K562 (cell line): ENCODE results near the gene ACAP3. TPM values are rescaled to one million over a fixed set of nuclear protein-coding genes. Genes with fewer than 3 reads are reported as not detected.

Experiments used
- ATAC-seq: fragments of 200-7000 bp; cut with Tn5 transposase; 3 replicates; pipeline ENCODE4 v1.9.1; 2020; ENCODE audit warnings: moderate library complexity
- BruUV-seq: library from RNA; stranded (reverse); fragments of 400-500 nt; replicated peaks from 2 replicates; lab custom pipeline; 2021; lab: Mats Ljungman, UMichigan
- CTCF ChIA-PET: fragments of 300-600 bp; formaldehyde crosslinking; extraction: SDS; loops from one replicate; lab custom pipeline; 2021; ENCODE audit warnings: low intra/inter-chr PET ratio; lab: Yijun Ruan, JAX
- POLR2A ChIA-PET: fragments of 300-600, 350-650 bp; sonication (Branson Sonifier 250); formaldehyde crosslinking; extraction: SDS; loops from one replicate; lab custom pipeline; 2021; ENCODE audit warnings: antibody characterized with exemption, inconsistent platforms; lab: Yijun Ruan, JAX
- DNase-seq, 4 experiments: peaks; one replicate each; pipeline versions ENCODE4 v3.0.0 to v3.0.0-alpha.2; 2011 to 2018; ENCODE audit warnings: low spot score in 3 of 4, mixed read lengths in 3 of 4; ENCODE audit errors: extremely low read depth in 1 of 4
- FAIRE-seq: peaks from 2 replicates; lab custom pipeline; 2011; peaks lifted over from hg19 to GRCh38; lab: Jason Lieb, UNC
- H2AFZ ChIP-seq: 2 replicates; pipeline ENCODE4 v1.6.0; 2011; ENCODE audit warnings: low read depth, low read length, control low read depth, inconsistent platforms
- H3K27ac ChIP-seq: fragments of 200-600 bp; 3 replicates; pipeline ENCODE4 v1.8.0; 2011; ENCODE audit warnings: low read depth, mild to moderate bottlenecking, control low read depth, inconsistent platforms, low read length, moderate library complexity, mixed read lengths; ENCODE audit errors: extremely low read depth
- H3K27me3 ChIP-seq, 2 experiments: fragments of 300-600 bp in 1 of 2; 2 replicates in 1 of 2; 3 replicates in 1 of 2; pipeline versions ENCODE4 v1.6.0 to v1.8.0; 2011; ENCODE audit warnings: inconsistent platforms in 2 of 2, low read length in 2 of 2, mild to moderate bottlenecking in 1 of 2, mixed read lengths in 1 of 2, moderate library complexity in 1 of 2; ENCODE audit not compliant: control insufficient read depth in 2 of 2, insufficient read depth in 2 of 2
- H3K36me3 ChIP-seq: fragments of 300-600 bp; 3 replicates; pipeline ENCODE4 v1.8.0; 2011; ENCODE audit warnings: mild to moderate bottlenecking, low read length, inconsistent platforms; ENCODE audit not compliant: control insufficient read depth, insufficient read depth
- H3K4me1 ChIP-seq, 2 experiments: fragments of 200-600 bp in 1 of 2; replicated peaks in 1 of 2; 2 replicates in 1 of 2; 3 replicates in 1 of 2; pipeline versions ENCODE4 v1.5.1 to v1.8.0; 2011; ENCODE audit warnings: inconsistent platforms in 2 of 2, low read length in 2 of 2, mild to moderate bottlenecking in 1 of 2, mixed read lengths in 1 of 2, moderate library complexity in 1 of 2; ENCODE audit not compliant: control insufficient read depth in 2 of 2, insufficient read depth in 2 of 2
- H3K4me2 ChIP-seq: 2 replicates; pipeline ENCODE4 v1.6.1; 2011; ENCODE audit warnings: low read length, control low read depth, inconsistent platforms, mixed read lengths; ENCODE audit not compliant: insufficient read depth
- H3K4me3 ChIP-seq: fragments of 200-600 bp; sonication (generic), shearing (Covaris generic); 2 replicates; pipeline ENCODE4 v1.5.1; 2016; ENCODE audit warnings: control low read depth, inconsistent platforms
- H3K79me2 ChIP-seq: fragments of 200-600 bp; 3 replicates; pipeline ENCODE4 v1.8.0; 2011; ENCODE audit warnings: low read length, inconsistent platforms; ENCODE audit not compliant: control insufficient read depth, insufficient read depth
- H3K9ac ChIP-seq, 2 experiments: 2 replicates each; pipeline versions ENCODE4 v1.6.0 to v1.6.1; 2011; ENCODE audit warnings: low read depth in 2 of 2, low read length in 2 of 2, control low read depth in 1 of 2, inconsistent platforms in 1 of 2, mild to moderate bottlenecking in 1 of 2, mixed read lengths in 1 of 2; ENCODE audit not compliant: insufficient read depth in 1 of 2
- H3K9me1 ChIP-seq: one replicate; pipeline ENCODE4 v1.6.0; 2011; ENCODE audit warnings: inconsistent platforms, mild to moderate bottlenecking, low read length, moderate library complexity; ENCODE audit not compliant: control insufficient read depth, insufficient read depth
- H3K9me3 ChIP-seq: replicated peaks from 2 replicates; pipeline ENCODE4 v1.5.1; 2011; ENCODE audit warnings: low read depth, low read length, inconsistent platforms; ENCODE audit not compliant: control insufficient read depth, insufficient read depth
- H4K20me1 ChIP-seq: replicated peaks from 2 replicates; pipeline ENCODE4 v1.6.1; 2011; ENCODE audit warnings: low read length, inconsistent platforms, mixed read lengths; ENCODE audit not compliant: control insufficient read depth, insufficient read depth
- COPS2 ChIP-seq: fragments of 450-650 bp; conservative IDR thresholded peaks from 2 replicates; pipeline ENCODE4 v1.6.1; 2016; ENCODE audit warnings: mild to moderate bottlenecking, moderate library complexity
- IFI16 ChIP-seq: fragments of 250-450 bp; sonication (Bioruptor Pico); IDR thresholded peaks from 2 replicates; pipeline ENCODE4 v2.1.2; 2022; ENCODE audit warnings: mild to moderate bottlenecking, inconsistent platforms
- JUN ChIP-seq, 2 experiments: sonication (generic) in 1 of 2; formaldehyde crosslinking in 1 of 2; IDR thresholded peaks; 2 replicates each; pipeline versions ENCODE4 v1.6.1 to v1.8.0; 2012 to 2022; ENCODE audit warnings: borderline replicate concordance in 2 of 2, mild to moderate bottlenecking in 2 of 2, improper control_type of control experiment in 1 of 2, low read depth in 1 of 2, low read length in 1 of 2, missing genetic modification reagents in 1 of 2
- JUND ChIP-seq, 2 experiments: IDR thresholded peaks; 2 replicates in 1 of 2; 3 replicates in 1 of 2; pipeline ENCODE4 v1.6.1; 2011; ENCODE audit warnings: borderline replicate concordance in 2 of 2, low read depth in 2 of 2, low read length in 2 of 2, improper control_type of control experiment in 1 of 2, missing biosample characterization in 1 of 2, missing genetic modification characterization in 1 of 2, missing genetic modification reagents in 1 of 2
- POU5F1 ChIP-seq: fragments of 150-350 bp; IDR thresholded peaks from 2 replicates; pipeline ENCODE4 v1.6.1; 2014; ENCODE audit warnings: borderline replicate concordance, low read length, low read depth, mild to moderate bottlenecking; ENCODE audit not compliant: partially characterized antibody
- RAD21 ChIP-seq, 2 experiments: fragments of 250-450 bp in 1 of 2; fragments of 450-650 bp in 1 of 2; sonication (Bioruptor Pico) in 1 of 2; formaldehyde crosslinking in 1 of 2; IDR thresholded peaks in 1 of 2; conservative IDR thresholded peaks in 1 of 2; 2 replicates each; pipeline versions ENCODE4 v1.4.0 to v1.8.0; 2020 to 2022; ENCODE audit warnings: mild to moderate bottlenecking in 2 of 2, moderate library complexity in 1 of 2
- SIX5 ChIP-seq, 2 experiments: IDR thresholded peaks; 2 replicates each; pipeline ENCODE4 v1.6.1; 2011; ENCODE audit warnings: low read length in 2 of 2, borderline replicate concordance in 1 of 2, low read depth in 1 of 2, mild to moderate bottlenecking in 1 of 2, moderate library complexity in 1 of 2; ENCODE audit not compliant: insufficient read depth in 1 of 2
- SMARCE1 ChIP-seq: fragments of 450-650 bp; IDR thresholded peaks from 2 replicates; pipeline ENCODE4 v1.7.1; 2016; ENCODE audit warnings: mild to moderate bottlenecking
- WGBS: fragments of 100-300 bp; shearing (Covaris generic); methylation state at CpG from one replicate; pipeline ENCODE4 v1.1.6; 2016; ENCODE audit warnings: low coverage, mixed read lengths; ENCODE audit not compliant: insufficient coverage; ENCODE audit errors: missing lambda C conversion rate; 5-methylcytosine and 5-hydroxymethylcytosine counted together
- in situ Hi-C: fragments of 300-500 bp; cut with MboI; formaldehyde crosslinking; loops from 4 replicates; pipeline ENCODE4 v1.15.0; 2018; ENCODE audit warnings: inconsistent platforms, mixed read lengths
- intact Hi-C: fragments of 100-400 bp; cut with micrococcal nuclease; formaldehyde crosslinking; loops from 2 replicates; pipeline ENCODE4 v1.14.2; 2022
- polyA plus RNA-seq, 8 experiments: library from polyadenylated mRNA; depleted of rRNA in 4 of 8; stranded (reverse) in 5 of 8; unstranded in 3 of 8; fragments of >200 nt; fragmentation: Nextera tagmentation in 2 of 8; fragmentation: Illumina TruSeq in 1 of 8; extraction: Ambion mirVana in 2 of 8; extraction: Trizol in 1 of 8; gene quantifications; 2 replicates each; pipeline versions ENCODE4 v1.2.1 to v1.2.3, GENCODE V29; 2011 to 2014; ENCODE audit warnings: inconsistent platforms in 1 of 8, missing spikeins in 1 of 8
- total RNA-seq, 7 experiments: library from RNA; depleted of rRNA in 6 of 7; stranded (reverse); fragments of >200 nt in 6 of 7; fragmentation: Illumina TruSeq in 2 of 7; extraction: Trizol in 2 of 7; gene quantifications; 2 replicates each; pipeline versions ENCODE4 v1.2.1 to v1.2.3, GENCODE V29; 2011 to 2021; ENCODE audit warnings: low replicate concordance in 1 of 7
- TF ChIP-seq, protein P1 (sequence below): sonication (generic); formaldehyde crosslinking; IDR thresholded peaks from 2 replicates; pipeline ENCODE4 v1.8.0; 2022; ENCODE audit warnings: missing genetic modification reagents, mild to moderate bottlenecking, moderate library complexity, borderline replicate concordance
- TF ChIP-seq, protein P2 (sequence below): sonication (generic); formaldehyde crosslinking; IDR thresholded peaks from 2 replicates; pipeline ENCODE4 v1.9.0; 2022; ENCODE audit warnings: mild to moderate bottlenecking, missing genetic modification reagents
- TF ChIP-seq, protein P3 (sequence below): sonication (generic); formaldehyde crosslinking; IDR thresholded peaks from 2 replicates; pipeline ENCODE4 v1.8.0; 2022; ENCODE audit warnings: mild to moderate bottlenecking, missing genetic modification reagents
- TF ChIP-seq, protein P4 (sequence below): sonication (generic); formaldehyde crosslinking; IDR thresholded peaks from 2 replicates; pipeline ENCODE4 v1.4.0; 2020; ENCODE audit warnings: mild to moderate bottlenecking, missing genetic modification reagents

ACAP3 gene
- total and polyA plus RNA-seq, 9 of the 15 experiments (the other 6 are each of a cell fraction or from before 2014, with no cell fraction given): 0.01 to 49.0 (median 12.0) TPM

DNA sequence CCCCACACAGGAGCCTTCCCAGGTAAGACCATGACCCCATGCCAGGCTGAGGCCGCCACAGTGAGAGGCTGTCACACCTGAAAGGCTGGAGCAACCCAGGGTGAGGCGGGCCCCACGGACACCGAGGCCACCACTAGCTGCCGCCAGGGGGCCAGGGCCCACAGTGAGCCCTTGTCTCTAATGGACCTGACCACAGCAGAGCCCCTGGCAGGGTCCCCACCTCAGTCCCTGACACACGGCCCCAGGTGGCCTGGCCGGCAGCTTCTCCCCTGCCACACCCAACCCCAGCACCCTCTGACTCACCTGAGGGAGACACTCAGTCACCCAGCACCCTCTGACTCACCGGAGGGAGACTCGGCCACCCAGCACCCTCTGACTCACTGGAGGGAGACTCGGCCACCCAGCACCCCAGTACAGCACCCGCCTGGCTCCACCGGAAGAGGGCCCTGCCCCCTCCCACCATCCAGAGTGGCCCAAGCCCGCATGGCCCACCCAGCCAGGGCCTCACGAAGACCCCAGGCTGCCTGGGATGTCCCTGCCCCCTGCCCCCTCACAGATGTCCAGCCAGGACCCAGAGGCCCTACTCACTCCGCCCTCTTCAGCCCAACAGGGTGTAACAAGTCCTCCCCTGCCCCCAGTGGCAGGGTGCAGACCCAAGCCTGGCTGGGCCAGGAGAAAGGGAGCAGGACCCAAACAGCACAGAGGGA, 37.1 kb upstream of the ACAP3 start:
- no peak for FAIRE-seq
- intact Hi-C loops (no loop called here), in situ Hi-C loops (no loop called here)
- ATAC-seq: peak; percentile 59
- Histone ChIP-seq H3K27me3 (no peaks in the 10 kb centered on the region), H3K9me3 (0 out of 2 replicates have a peak, but pooled peaks cover 2% of the 10 kb centered on the region), H3K4me1 (peaks cover 9 to 88% of the 10 kb centered on the region in 2 experiments; a peak in 3 of 5 replicates), H3K36me3 (peaks cover 53% of the 10 kb centered on the region; the same call in 2 of the 3 replicates), H2AFZ (no peak overlapping the region), H4K20me1 (peaks cover 47% of the 10 kb centered on the region; the same call in 1 of the 2 replicates), H3K27ac (peak overlapping the region; percentile 46; the same call in 2 of the 3 replicates), H3K79me2 (peaks cover 65% of the 10 kb centered on the region), H3K9ac (peak overlapping the region; percentile 10 to 98; a peak in 3 of 4 replicates), H3K4me3 (no peak overlapping the region), H3K4me2 (no peak overlapping the region), H3K9me1 (peaks cover 8% of the 10 kb centered on the region)
- ChIA-PET POLR2A (interaction anchor here (0.6 to 4.8 kb wide), 5 partner anchors 9 to 447 kb away, joined by 3 to 22 read pairs (median 5); partner anchors contain the start of gene AURKAIP1), CTCF (no interaction called here)
- BruUV-seq: no TSS peak
- WGBS: 72% methylated on average over 15 of the region's 15 CpGs
- peak; percentile 56 to 63 (median 60) for DNase-seq
- TF ChIP-seq, protein P1, sequence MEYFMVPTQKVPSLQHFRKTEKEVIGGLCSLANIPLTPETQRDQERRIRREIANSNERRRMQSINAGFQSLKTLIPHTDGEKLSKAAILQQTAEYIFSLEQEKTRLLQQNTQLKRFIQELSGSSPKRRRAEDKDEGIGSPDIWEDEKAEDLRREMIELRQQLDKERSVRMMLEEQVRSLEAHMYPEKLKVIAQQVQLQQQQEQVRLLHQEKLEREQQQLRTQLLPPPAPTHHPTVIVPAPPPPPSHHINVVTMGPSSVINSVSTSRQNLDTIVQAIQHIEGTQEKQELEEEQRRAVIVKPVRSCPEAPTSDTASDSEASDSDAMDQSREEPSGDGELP: peak; percentile 31; the same call in 1 of the 2 replicates
- TF ChIP-seq RAD21 (CRISPR knock-in tag; conservative IDR thresholded peaks at IDR 0.05 in 1 of 2, IDR thresholded peaks at IDR 0.05 in 1 of 2): peak in 1 of 2 experiments; percentile 35; a peak in 2 of 4 replicates
- TF ChIP-seq, protein P2, sequence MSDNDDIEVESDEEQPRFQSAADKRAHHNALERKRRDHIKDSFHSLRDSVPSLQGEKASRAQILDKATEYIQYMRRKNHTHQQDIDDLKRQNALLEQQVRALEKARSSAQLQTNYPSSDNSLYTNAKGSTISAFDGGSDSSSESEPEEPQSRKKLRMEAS (CRISPR knock-in tag): peak; percentile 52; the same call in 1 of the 2 replicates
- TF ChIP-seq COPS2: no peak
- TF ChIP-seq JUN (IDR thresholded peaks at IDR 0.05; ENCODE audit: borderline replicate concordance, low read depth, low read length): peak; percentile 91
- TF ChIP-seq JUN (CRISPR knock-in tag; IDR thresholded peaks at IDR 0.05; ENCODE audit: borderline replicate concordance): peak; percentile 93; the same call in 1 of the 2 replicates
- TF ChIP-seq, protein P3, sequence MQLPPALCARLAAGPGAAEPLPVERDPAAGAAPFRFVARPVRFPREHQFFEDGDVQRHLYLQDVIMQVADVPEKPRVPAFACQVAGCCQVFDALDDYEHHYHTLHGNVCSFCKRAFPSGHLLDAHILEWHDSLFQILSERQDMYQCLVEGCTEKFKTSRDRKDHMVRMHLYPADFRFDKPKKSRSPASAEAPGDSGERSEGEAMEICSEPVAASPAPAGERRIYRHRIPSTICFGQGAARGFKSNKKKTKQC (CRISPR knock-in tag): no peak
- TF ChIP-seq SIX5 (IDR thresholded peaks at IDR 0.05; ENCODE audit: borderline replicate concordance in 1 of 2, insufficient read depth in 1 of 2, low read depth in 1 of 2, low read length in 2 of 2): no peak
- no peak for TF ChIP-seq IFI16
- TF ChIP-seq, protein P4, sequence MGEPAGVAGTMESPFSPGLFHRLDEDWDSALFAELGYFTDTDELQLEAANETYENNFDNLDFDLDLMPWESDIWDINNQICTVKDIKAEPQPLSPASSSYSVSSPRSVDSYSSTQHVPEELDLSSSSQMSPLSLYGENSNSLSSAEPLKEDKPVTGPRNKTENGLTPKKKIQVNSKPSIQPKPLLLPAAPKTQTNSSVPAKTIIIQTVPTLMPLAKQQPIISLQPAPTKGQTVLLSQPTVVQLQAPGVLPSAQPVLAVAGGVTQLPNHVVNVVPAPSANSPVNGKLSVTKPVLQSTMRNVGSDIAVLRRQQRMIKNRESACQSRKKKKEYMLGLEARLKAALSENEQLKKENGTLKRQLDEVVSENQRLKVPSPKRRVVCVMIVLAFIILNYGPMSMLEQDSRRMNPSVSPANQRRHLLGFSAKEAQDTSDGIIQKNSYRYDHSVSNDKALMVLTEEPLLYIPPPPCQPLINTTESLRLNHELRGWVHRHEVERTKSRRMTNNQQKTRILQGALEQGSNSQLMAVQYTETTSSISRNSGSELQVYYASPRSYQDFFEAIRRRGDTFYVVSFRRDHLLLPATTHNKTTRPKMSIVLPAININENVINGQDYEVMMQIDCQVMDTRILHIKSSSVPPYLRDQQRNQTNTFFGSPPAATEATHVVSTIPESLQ: no peak
- peak; percentile 43; the same call in 1 of the 2 replicates for TF ChIP-seq SMARCE1
- TF ChIP-seq JUND (IDR thresholded peaks at IDR 0.05; ENCODE audit: borderline replicate concordance, low read depth, low read length): peak; percentile 82
- peak; percentile 62; the same call in 1 of the 3 replicates for TF ChIP-seq JUND (tag; IDR thresholded peaks at IDR 0.05; ENCODE audit: borderline replicate concordance, low read depth, low read length)
- TF ChIP-seq POU5F1: no peak
